ENCODE data around the gene MCC. TPM values are rescaled to one million over a fixed set of nuclear protein-coding genes. Genes with fewer than 3 reads are reported as not detected.

The MCC gene
- total and polyA plus RNA-seq, 2 of the 4 experiments (the other 2 are of a cell fraction): 5.0 to 20.6 TPM

DNA sequence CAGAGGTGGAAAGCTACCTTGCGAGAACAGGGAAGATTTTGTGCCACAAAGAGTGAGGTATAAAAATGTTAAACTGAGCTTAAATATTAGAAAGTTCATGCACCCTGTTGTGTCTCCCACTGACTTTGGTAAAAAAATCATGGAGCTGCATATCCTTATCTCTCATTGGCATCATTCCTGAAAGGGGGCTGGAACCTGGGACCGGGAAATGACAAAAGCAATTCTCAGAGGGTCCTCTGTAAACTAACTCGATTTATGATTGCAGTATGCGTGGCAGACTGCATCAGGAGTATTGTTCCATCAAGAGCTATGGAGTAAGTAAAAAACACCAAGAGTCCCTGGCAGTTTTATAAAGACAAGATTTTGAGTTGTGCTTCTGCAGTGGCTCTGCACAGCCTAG lies 362.9 kb downstream of the MCC start:
- no peak overlapping the region for H2AFZ ChIP-seq (replicated peaks; ENCODE audit: low read length, poor library complexity)
- H3K9ac ChIP-seq (ENCODE audit: low read depth, low read length): no peak overlapping the region
- H3K14ac ChIP-seq (replicated peaks; ENCODE audit: low read depth, low read length): no peak overlapping the region
- 0 out of 2 replicates have a peak, but pooled peaks cover 2% of the 10 kb centered on the region for H4K20me1 ChIP-seq (ENCODE audit: insufficient read depth, low read length)
- ChIA-PET POLR2A (ENCODE audit: unreplicated experiment) (no interaction called here), CTCF (interaction anchor here (0.6 kb wide), 2 partner anchors 8 to 36 kb away, joined by 3 read pairs; no protein-coding TSS in a partner anchor)
- H3K9me1 ChIP-seq (ENCODE audit: insufficient read depth, low read length): peaks cover 3% of the 10 kb centered on the region
- no TSS peak for BruUV-seq (replicated peaks)
- H2BK15ac ChIP-seq (ENCODE audit: low read depth, low read length): no peak overlapping the region
- peaks cover 4% of the 10 kb centered on the region; the same call in 1 of the 2 replicates for H3K36me3 ChIP-seq (ENCODE audit: control insufficient read depth, insufficient read depth, low read length)
- no peak overlapping the region for H3K23ac ChIP-seq (ENCODE audit: low read depth, low read length)
- no peak overlapping the region for H3K56ac ChIP-seq (ENCODE audit: extremely low read depth, insufficient read depth, low read length)
- H3K18ac ChIP-seq (ENCODE audit: low read depth, low read length): no peak overlapping the region
- no peak overlapping the region for H4K8ac ChIP-seq (ENCODE audit: low read depth in 2 of 2, low read length in 2 of 2)
- H3K9me3 ChIP-seq (ENCODE audit: control insufficient read depth, insufficient read depth, low read length): no peaks in the 10 kb centered on the region; the same call in 1 of the 2 replicates
- H2AK5ac ChIP-seq (ENCODE audit: low read depth, low read length): no peak overlapping the region
- ATAC-seq (ENCODE audit: low read depth) (no peak), DNase-seq (no peak)
- TF ChIP-seq, protein P1, sequence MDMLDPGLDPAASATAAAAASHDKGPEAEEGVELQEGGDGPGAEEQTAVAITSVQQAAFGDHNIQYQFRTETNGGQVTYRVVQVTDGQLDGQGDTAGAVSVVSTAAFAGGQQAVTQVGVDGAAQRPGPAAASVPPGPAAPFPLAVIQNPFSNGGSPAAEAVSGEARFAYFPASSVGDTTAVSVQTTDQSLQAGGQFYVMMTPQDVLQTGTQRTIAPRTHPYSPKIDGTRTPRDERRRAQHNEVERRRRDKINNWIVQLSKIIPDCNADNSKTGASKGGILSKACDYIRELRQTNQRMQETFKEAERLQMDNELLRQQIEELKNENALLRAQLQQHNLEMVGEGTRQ (IDR thresholded peaks at IDR 0.05; ENCODE audit: low read depth, low read length): no peak
- no peak for TF ChIP-seq ELK1 (IDR thresholded peaks at IDR 0.05; ENCODE audit: borderline replicate concordance, low read depth, low read length)
- no peak for TF ChIP-seq CTCF (conservative IDR thresholded peaks at IDR 0.05; ENCODE audit: low read depth, low read length)
- TF ChIP-seq CEBPB (IDR thresholded peaks at IDR 0.05; ENCODE audit: low read depth, low read length): no peak
- TF ChIP-seq MAZ (IDR thresholded peaks at IDR 0.05; ENCODE audit: borderline replicate concordance, low read depth, low read length): no peak
- no peak for TF ChIP-seq SMC3 (IDR thresholded peaks at IDR 0.05; ENCODE audit: low read depth, low read length)
- no peak for TF ChIP-seq CHD1 (IDR thresholded peaks at IDR 0.05; ENCODE audit: low read depth, low read length)
- TF ChIP-seq BHLHE40 (IDR thresholded peaks at IDR 0.05; ENCODE audit: low read depth, low read length): no peak
- TF ChIP-seq RCOR1 (IDR thresholded peaks at IDR 0.05; ENCODE audit: insufficient replicate concordance, low read length): no peak
- no peak for TF ChIP-seq NFE2L2 (IDR thresholded peaks at IDR 0.05; ENCODE audit: low read depth, low read length)
- TF ChIP-seq RAD21 (IDR thresholded peaks at IDR 0.05; ENCODE audit: low read length): no peak
- TF ChIP-seq MAFK (IDR thresholded peaks at IDR 0.05; ENCODE audit: low read depth, low read length): no peak
- TF ChIP-seq MXI1 (IDR thresholded peaks at IDR 0.05; ENCODE audit: borderline replicate concordance, low read depth, low read length): no peak
- TF ChIP-seq RFX5 (IDR thresholded peaks at IDR 0.05; ENCODE audit: low read depth, low read length): no peak
- no peak for TF ChIP-seq POLR2A (IDR thresholded peaks at IDR 0.05; ENCODE audit: low read depth, low read length)
- no peak for TF ChIP-seq FOS (IDR thresholded peaks at IDR 0.05; ENCODE audit: low read depth, low read length)
- peaks cover 4% of the 10 kb centered on the region for H3K4me1 ChIP-seq (ENCODE audit: control insufficient read depth, insufficient read depth, low read length)
- no peak overlapping the region for H4K5ac ChIP-seq (ENCODE audit: low read depth, low read length)
- no peak overlapping the region for H3K27ac ChIP-seq (ENCODE audit: insufficient read depth, low read length)
- no peak overlapping the region for H3K4me2 ChIP-seq (ENCODE audit: low read depth, low read length)
- no peak overlapping the region for H3K4ac ChIP-seq (ENCODE audit: low read depth, low read length)
- H2BK120ac ChIP-seq (ENCODE audit: low read depth, low read length): no peak overlapping the region
- no peak overlapping the region for H3K4me3 ChIP-seq (ENCODE audit: insufficient read depth, low read depth, low read length)
- no peak overlapping the region for H2BK20ac ChIP-seq (ENCODE audit: low read depth, low read length)
- in situ Hi-C loops (cut with MboI; ENCODE audit: low sequenced_read_pairs) (no loop called here), intact Hi-C loops (cut with micrococcal nuclease) (loop anchor here (5.0 kb wide), 1 partner anchor 128 kb away; no protein-coding TSS in a partner anchor), dilution Hi-C loops (cut with HindIII; ENCODE audit: low sequenced_read_pairs, unreplicated experiment) (no loop called here)
- H3K79me1 ChIP-seq (ENCODE audit: low read depth in 1 of 2, low read length in 2 of 2): peaks cover 4 to 6% of the 10 kb centered on the region in 2 experiments; a peak in 3 of 4 replicates
- no peak overlapping the region for H2AK9ac ChIP-seq (replicated peaks; ENCODE audit: low read depth, low read length, poor library complexity)
- H2BK5ac ChIP-seq (ENCODE audit: low read depth, low read length, poor library complexity, severe bottlenecking): no peak overlapping the region
- no peaks in the 10 kb centered on the region for H3K27me3 ChIP-seq (ENCODE audit: control insufficient read depth, insufficient read depth, low read length)
- 67% methylated on average over 2 of the region's 4 CpGs; no CpG with 5 or more reads in 1 of the 2 experiments for WGBS, 2 experiments (ENCODE audit: extremely low coverage in 2 of 2, insufficient read length in 1 of 2)
- no peak overlapping the region for H4K91ac ChIP-seq (ENCODE audit: insufficient read depth, low read depth, low read length)
